ENCODE measurements around the gene PSTPIP1.

The PSTPIP1 gene

DNA sequence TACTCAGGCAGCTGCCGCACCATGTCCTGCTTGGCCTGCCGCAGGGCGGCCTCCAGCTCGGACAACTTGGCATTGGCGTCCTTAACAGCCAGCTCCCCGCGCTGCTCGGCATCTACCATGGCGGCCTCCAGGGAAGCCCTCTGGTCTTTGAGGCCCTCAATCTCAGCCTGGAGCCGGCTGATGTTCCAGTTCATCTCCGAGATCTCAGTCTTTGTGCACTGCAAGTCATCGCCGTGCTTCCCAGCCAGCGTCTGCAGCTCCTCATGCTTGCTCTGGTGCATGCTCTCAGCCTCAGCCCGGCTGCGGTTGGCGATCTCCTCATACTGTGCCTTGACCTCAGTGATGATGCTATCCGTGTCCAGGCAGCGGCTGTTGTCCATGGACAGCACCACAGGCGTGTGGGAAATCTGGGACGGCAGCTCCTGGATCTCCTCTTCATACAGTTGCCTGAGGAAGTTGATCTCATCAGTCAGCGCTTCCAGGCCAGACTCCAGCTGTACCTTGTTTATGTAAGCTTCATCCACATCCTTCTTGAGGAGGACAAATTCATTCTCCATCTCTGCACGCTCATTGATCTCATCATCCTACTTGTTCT lies 15.5 kb upstream of the PSTPIP1 start:
- no peak for DNase-seq

DNA sequence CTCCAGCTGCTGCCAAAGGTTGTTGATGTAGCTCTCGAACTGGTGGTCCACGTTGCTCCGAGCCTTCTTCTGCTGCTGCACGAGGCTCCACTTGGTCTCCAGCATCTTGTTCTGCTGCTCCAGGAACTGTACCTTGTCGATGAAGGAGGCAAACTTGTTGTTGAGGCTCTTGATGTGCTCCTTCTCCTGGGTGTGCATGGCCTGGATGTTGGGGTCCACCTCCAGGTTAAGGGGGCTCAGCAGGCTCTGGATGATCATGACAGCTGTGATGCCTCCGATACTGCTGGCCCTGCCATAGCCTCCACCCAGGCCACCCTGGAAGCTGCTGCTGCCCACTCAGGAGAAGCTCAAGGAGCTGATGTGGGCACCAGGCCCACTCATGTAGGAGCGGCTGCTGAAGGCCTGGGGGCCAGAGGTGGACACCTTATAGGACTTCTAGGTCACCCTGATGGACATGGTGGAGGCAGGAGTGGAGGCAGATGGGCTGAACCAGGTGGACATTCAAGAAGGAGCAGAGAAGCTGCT lies 14.9 kb upstream of the PSTPIP1 start:
- DNase-seq = no peak

DNA sequence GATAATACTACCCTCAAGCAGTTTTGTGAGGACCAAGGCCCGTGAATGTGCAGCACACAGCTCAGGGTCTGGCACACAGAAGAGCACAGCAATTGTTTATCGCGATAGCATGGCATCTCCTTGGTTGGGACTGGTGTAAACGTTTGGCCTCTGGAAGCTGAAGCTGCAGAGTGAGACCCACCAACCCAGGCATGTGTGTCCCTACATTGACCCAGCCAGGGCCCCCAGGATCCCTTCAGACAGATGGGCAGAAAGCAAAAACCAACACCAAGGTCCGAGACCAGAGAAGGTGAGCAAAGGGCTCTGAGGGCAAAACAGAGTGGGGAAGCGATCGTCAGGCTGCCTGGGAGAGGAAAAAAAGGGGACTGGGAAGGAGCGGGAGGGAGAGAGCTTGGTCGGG lies 12.6 kb upstream of the PSTPIP1 start:
- no peak for DNase-seq

DNA sequence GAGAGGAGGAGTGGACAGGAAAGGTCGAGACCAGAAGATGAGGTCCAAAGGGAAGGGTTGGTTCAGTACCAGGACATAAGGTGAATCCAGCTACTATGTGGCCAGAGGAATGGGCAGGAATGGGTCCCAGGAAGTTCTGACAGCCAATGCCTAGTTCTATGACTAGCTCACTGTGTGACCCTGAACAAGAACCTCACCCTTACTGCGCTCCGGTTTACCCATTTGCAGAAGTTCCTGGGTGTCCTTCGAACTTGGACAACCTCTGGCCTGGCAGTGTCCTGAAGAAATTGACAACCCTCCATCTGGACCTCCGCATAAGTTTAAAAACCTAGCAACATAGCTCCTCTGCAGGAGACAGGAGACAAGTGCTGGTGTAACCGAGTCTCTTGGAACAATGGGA lies 12.2 kb upstream of the PSTPIP1 start:
- DNase-seq = no peak

DNA sequence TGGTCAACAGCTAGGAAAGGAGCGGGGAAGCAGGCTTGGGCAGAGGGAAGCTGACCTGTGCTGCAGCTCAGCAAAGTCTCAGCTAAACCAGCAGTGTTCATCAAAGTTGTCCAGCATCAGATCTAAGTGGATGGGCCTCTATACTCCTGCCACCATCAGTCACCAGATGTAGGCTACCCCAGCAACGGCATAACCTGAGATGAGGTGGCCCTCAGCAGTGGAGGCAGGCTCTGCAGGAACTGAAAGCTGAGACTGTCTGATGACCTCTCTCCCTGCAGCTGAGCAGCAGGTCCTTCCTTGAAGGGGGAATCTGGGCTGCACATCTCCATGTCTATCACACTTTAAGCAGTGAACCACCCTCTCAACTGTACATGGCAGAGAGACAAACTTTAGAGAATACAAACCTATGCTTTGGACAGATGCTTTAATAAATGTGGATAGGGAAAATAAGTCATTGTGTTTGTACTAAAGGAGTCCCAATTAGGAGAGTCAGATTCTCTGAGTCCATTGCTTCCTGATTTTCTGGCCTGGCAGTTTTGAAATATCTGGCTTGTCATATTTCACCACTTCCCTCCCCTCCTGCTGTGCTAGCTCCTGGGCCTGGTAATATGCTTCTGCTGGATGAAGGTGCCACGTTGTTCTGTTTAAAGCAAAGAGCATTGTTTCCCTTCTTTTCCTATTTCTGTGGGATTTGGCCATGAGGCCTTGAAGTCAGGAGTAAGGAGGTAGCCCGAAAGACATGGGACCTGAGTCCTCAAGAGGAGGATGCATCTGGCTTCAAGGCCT lies 11.1 kb upstream of the PSTPIP1 start:
- DNase-seq = no peak

DNA sequence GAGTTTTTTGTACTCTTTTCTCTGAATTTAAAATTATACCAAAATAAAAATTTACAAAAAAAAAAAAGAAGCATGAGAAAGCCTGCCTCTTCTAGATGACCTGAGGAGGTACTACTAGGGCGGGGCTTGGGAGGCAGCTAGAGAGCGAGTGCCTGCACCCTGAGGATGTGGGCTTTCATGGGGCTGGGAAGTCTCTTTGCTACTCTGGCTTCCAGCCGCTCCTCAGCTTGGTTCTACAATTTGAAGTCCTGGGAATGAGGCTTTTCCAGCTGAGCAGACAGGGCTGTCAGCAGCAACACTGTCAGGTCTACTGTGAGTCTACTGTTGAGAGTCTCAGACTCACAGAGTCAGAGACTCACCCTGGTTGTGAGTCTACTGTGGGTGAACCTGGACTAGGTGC lies 8.2 kb upstream of the PSTPIP1 start:
- no peak for DNase-seq

DNA sequence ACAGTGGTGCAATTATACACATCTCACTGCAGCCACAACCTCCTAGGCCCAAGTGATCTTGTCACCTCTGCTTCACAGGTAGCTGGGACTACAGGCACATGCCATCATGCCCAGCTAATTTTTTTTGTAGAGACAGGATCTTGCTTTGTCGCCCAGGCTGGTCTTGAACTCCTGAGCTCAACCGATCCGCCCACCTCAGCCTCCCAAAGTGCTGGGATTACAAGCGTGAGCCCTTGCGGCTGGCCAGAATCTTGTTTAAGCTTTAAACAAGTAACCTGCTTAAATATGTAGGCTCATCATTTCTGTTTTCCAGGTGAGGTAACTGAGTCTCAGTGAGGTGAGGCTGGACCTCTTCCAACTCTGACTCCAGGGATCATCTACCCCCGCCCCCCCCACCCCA lies 7.7 kb upstream of the PSTPIP1 start:
- DNase-seq = no peak

DNA sequence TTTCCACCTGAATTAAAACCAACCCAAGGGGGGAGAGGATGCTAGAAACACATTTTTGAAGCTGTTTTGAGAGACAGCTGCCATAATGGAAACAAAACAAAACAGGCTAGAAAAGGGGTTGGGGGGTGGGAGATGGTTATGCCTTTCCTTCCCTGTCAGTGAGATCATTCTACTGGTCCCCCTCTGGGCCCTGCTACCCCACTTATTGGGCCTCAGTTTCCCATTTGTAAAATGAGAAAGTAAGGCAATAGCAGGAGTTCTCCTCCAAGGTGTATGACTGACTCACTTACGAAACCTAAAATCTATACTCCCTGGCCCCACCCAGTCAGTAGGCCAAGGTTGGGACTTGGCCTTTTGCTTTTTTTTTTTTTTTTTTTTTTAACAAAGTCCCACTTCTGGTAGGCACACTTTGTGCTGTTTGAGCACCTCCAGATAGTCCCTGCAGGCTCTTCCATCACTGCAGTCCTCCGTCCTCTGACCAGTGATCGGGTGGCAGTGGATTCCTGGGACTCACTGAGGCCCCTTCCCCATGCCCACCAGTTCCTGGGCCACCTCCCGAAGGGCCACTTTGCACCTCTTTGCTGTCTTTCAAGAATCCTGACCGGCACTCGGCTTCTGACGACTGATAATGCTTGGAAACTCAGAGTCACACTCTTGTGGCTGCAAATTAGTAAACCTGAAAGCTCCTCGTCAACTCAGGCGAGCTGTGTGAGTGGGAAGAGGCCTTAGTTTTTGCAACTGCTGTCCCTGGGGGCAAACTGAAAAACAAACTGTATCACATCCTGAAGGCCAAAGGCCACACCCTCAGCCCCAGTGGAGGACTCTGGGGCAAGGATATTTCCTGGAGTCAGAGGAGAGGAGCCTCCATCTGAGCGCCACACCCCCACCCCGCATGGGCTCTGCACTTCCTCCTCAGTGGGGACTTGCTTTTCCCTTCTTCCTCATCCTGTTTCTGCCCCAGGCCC lies 6.7 kb upstream of the PSTPIP1 start:
- no peak for DNase-seq

DNA sequence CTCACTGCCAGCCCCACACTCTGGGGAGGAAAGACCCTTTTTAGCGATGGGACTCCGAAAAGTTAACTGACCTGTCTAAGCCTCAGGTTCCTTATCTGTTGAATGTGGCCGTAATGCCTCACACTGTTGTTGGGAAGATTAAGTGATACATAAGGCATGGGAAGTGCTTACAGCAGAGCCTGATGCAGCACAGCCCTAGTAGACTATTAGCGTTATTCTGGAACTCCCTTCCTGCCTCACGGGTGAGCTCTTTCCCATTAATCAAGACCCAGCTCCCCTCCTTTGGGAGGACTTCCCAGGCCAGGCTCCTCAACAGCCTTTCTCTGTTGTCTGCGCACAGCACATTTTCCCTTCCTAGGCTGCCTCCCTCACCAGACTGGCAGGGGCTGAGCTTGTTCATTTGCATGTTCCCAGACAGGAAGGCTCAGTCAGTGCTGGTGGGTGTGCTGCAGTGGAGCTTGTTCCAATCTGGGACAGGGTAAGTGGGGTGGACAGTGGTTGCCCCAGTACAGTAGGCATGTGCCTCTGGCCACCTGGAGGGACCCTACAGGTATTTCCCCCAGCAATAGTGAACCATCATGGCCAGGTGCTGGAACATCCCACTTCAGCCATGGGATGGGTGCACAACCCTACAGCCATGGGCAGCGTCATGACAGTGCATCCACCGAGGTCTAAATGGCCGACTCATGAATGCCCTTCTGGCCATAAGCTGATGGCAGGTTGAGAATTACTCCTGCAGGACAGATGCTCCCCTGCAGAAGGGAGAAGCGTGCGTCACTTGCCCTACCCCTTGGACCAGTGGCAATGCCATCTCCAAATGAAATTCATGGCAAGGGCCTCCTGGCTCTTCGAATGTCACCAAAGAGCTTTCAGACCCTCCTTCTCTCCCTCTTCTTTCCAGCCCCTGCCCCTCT lies 5.8 kb upstream of the PSTPIP1 start:
- DNase-seq = no peak

DNA sequence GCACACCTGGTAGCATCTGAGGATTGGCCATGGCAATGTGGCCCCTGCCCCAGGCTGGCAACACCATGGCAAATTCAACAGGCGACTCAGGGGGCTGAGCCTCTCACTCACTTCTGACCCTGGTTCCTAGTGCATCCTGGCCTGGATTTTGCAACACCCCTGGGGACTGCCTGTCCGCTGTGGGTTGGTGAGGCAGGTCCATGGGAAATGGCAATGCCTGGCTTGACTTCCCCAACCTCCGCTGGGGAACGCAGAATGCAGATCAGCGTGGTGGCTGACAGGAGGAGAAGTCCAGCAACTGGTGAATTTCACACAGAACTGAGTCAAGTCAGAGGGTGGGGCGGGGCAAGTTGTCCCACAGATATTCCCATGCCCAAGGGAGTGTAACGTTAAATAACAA lies 3.9 kb upstream of the PSTPIP1 start:
- no peak for DNase-seq

DNA sequence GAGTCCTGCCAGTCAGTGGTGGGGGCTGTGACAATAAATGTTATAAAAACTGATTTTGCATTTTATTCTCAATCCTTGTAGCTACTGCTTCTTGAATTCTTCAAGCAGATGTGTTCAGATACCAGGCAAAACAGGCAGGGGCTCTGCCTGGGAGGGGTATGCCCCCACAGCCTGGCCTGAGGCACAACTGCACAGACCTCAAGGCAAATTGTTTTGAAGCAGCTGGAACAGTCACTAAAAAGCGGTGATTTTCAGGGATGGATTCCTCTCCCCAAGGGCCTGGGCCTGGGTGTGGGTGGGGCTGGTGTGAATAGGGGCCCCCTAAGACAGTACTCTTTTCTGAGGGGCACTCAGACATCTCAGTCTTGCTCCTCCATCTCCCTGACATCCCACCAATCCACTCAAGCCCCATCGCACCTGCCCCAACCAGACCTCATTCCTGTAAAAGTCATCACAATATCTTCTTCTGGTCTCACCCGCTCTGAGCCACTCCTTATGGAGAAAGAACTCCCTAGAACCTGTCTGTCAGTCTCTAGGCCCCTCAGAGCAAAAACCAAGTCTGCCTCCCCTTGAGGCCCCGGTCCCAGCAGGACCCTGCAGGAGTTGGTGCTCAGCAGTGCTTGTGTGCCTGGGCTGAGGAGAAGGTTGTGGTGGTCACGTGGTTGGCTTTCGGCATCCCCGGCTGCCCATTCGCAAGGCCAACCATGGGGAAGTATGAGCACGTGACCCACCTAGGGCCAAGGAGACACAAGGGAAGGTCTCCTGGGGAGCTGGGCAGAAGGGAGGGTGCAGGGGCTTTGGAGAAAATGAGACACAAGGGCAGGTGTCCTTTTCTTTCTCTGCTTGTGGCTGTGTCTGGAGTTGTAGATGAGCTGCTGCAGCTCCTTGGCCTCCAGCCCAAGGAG lies 2.9 kb upstream of the PSTPIP1 start:
- no peak for DNase-seq

DNA sequence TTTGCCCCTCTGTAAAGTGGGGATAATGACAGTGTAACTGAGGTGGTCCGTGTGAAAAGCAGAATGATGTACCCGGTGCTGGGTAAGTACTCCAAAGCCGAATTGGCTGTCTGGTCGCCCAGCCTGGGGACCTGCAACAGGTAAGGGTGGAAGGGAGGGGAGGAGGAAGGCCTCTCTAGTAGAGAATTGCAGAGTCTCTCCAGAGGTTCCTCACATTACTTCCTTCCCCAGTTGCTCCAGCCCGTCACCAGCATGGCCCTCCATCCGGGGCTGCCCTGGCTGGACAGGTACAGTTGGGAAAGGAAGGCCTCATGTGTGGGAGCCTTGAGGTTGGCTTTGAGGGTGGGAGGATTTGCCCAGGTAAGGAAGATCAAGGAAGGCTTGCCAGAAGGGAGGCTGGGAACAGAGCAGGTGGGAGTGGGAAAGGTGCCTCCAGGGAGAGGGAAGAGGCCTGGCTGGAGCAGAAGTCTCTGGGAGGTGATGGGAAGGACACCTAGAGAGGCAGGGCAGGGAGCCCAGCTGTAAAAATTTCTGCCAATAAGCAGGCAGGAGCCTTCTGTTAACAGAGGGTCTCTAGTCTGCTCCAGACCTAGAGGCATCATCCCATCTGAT lies 1.7 kb upstream of the PSTPIP1 start:
- DNase-seq = no peak

DNA sequence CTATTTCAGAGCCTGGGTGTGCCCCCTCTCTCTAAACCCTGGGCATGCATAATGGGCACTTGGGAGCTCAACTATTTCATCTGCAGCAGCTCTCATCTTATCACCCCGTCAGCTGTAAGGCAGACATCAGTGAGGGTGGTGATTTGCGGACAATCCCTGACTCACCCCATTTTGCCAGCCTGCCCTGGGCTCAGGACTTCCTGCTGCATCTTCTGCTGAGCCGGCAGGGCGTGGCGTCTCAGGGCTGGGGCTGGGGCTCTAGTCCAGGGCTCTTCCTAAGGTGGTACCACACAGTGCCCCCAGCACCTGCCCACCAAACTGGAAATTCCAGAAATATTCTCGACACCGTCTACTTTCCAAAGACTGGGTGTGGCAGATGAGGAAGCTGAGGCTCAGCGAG lies 925 bp upstream of the PSTPIP1 start:
- peak; percentile 65 for DNase-seq

DNA sequence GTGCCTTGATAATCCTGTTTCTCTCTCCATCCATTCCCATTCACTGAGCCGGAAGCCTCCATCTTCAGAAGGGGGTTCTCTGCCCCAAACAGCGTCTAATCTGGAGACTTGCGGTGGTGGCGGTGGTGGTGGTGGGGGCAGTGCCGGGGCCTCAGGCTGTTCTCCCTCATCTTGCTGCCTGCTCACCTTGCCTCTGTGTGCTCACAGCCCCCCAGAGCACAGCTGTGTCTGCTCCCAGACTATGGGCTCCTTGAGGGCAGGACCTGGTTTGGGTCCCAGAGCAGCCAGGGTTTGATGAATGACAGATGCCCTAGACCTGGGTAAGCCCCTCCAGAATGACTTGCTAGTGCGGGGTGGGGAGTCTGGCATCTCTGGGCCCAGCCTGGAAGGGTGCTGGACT lies 430 bp upstream of the PSTPIP1 start:
- no peak for DNase-seq

DNA sequence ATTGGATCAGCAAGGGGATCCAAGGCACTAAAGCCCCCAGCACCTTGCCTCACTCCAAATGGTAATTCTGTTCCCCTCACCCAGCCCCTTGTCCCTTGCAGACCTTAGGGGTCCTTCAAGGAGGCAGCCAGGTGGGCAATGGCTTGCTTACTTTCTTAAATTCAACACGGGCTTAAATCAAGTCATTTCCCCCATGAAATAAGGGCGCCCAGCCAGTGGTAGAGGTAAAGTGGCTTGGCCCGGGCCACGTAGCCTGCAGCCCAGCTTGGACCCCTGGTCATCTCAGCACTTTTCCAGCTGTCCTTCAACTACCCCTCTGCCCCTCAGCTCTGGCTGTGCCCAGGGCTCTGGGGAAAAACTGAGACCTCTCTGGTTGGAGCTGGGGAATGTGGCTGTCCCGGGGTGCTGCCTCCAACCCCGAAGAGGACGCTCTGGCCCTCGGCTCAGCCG lies 1.2 kb downstream of the PSTPIP1 start:
- DNase-seq = no peak

DNA sequence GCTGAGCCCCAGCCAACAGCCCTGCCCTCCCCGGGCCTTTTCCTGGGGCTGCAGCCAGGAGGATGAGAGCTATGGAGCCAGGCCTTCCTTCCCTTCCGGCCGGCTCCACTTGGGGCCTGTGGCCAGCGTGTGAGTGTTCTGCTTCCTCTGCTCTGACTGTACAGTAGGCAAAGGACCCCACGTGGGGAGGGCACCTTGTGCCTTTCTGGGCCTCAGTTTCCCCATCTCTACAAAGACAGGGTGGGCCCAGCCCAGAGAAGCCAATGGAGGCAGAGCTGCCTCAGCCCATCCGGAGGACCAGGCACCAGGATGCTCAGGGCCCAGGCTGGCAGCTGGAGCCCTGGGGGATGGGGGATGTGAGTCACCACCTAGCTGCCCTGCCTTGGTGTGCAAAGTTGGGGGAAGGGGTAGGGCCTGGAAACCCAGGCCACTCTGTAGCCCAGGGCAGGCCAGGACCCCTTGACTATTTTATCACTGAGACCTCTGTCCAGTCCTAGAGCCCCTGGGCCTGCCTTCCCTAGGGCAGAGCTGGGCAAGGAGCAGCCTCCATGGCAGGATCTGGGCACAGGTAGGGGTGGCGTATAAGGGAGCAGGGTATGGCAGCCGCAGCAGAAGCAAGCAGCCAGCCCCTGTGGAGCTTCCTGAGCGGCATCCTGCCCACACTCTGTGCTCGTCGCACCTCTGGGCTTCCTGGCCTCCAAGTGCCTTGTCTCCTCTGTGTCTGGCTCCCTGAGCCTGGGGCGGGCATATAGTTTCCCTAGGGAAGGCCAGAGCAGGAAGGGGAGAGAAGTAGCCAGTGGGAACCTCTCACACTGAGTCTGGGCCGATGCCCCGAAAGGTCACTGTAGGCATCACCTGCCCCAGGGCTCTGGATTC lies 1.8 kb downstream of the PSTPIP1 start:
- DNase-seq = peak; percentile 60

DNA sequence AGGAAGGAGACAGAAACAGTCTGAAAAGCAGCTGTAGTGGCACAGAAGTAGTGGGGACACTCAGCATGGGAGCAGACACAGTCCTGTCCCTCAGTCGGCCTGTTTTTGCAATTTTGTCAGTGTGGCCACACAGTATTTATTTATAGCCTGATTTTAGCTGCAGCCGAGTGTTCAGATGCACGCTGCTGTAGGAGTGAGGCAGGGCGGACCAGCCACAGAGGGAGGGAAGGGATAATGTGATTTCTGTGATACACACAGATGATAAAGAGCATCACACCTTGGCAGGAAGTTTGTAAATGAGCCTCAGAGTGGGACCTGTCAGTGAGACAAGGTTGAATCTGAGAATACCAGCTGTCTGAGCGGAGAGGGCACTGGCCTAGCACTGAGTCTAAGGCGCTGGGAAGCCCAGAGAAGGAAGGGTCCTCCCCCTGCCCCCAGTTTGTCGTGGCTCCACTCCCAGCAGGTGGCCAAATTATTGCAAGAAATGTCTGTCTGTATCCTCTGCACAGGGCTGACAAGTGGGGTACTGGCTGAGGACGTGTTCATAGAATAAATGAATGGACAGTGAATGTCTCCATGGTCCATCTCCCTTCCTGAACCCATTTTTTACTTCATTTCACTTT lies 3.8 kb downstream of the PSTPIP1 start:
- DNase-seq = peak; percentile 28

DNA sequence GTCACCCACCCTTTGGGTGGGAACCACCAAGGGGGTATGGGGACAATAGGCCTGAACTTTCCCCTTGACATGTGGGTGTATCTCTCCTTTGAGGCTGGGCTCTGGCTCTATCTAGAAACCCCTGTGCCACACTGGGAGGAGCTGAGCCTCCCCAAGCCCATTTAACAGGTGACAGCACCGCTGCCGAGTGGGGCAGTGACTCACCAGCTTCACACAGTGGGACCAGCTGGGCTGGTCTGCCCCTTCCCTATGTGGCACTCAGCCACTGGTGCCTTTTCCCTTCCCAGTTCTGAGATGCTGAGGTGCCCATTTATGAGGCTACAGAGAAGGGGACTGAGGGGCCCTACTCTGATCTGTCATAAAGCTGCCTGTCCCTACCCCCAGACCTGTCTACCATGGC lies 5.1 kb downstream of the PSTPIP1 start:
- no peak for DNase-seq

DNA sequence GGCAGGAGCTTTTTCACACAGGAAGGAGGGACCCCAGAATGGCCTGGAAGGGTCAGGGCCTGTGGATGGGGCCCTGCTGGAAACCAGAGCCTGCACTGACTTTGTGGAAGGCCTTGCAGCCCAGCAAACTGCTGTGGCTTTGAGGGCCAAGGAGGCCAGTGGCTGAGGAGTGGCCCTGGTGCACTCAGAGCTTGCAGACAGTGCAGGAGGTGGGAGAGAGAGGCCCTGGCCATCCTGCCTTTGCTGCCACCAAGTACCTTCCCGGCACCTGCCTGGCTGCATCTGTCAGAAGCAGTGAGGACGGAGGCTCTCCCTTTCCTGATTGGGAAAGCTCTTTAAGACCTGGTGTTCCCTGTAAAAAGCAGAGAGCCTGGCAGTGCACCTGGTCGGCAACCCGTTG lies 6.4 kb downstream of the PSTPIP1 start:
- no peak for DNase-seq
